ENCODE data around the gene MALT1.

GRCh38 chr18:58657081-58657480 is 14.2 kb upstream of the MALT1 start:
- TF ChIP-seq EZH2 (IDR thresholded peaks at IDR 0.05), result no peak
- no peak for TF ChIP-seq POLR2AphosphoS5 (IDR thresholded peaks at IDR 0.05; ENCODE audit: borderline replicate concordance, low read depth, low read length)
- TF ChIP-seq FOXP2 (optimal IDR thresholded peaks at IDR 0.05; ENCODE audit: control extremely low read depth, extremely low read length, insufficient read depth), result no peak
